Measurements from ENCODE around the gene GUK1.

- TF ChIP-seq CTCF (IDR thresholded peaks at IDR 0.05) (no peak), POLR2A (IDR thresholded peaks at IDR 0.05) (no peak)
These were observed 55.1 kb downstream of the GUK1 start for GRCh38 chr1:228194921-228195812.

All from suprapubic skin (tissue), 3 donors.